HepG2 (cell line): Measurements from ENCODE around the gene PLRG1. TPM values are rescaled to one million over a fixed set of nuclear protein-coding genes. Genes with fewer than 3 reads are reported as not detected.

ENCODE experiments used
- ARNTL ChIP-seq: sonication (generic); formaldehyde crosslinking; IDR thresholded peaks from 2 replicates; pipeline ENCODE4 v1.4.0; 2020; ENCODE audit warnings: mild to moderate bottlenecking, missing genetic modification reagents
- CHCHD3 ChIP-seq: sonication (generic); formaldehyde crosslinking; IDR thresholded peaks from 2 replicates; pipeline ENCODE4 v1.8.0; 2022; ENCODE audit warnings: mild to moderate bottlenecking, missing genetic modification reagents, moderate library complexity
- CSRNP2 ChIP-seq: sonication (generic); formaldehyde crosslinking; conservative IDR thresholded peaks from 2 replicates; pipeline ENCODE4 v1.8.0; 2022; ENCODE audit warnings: low read depth, missing genetic modification reagents
- GLMP ChIP-seq: sonication (generic); formaldehyde crosslinking; IDR thresholded peaks from 2 replicates; pipeline ENCODE4 v1.9.0; 2021; ENCODE audit warnings: missing genetic modification reagents, mild to moderate bottlenecking, borderline replicate concordance
- HBP1 ChIP-seq: IDR thresholded peaks from 2 replicates; pipeline ENCODE4 v1.6.1; 2016; ENCODE audit warnings: low read depth, control low read depth
- HNF1B ChIP-seq: sonication (generic); formaldehyde crosslinking; IDR thresholded peaks from 2 replicates; pipeline ENCODE4 v1.5.1; 2020; ENCODE audit warnings: mild to moderate bottlenecking, moderate library complexity, missing genetic modification reagents
- IRX3 ChIP-seq: sonication (generic); formaldehyde crosslinking; IDR thresholded peaks from 2 replicates; pipeline ENCODE4 v1.8.1; 2023; ENCODE audit warnings: mild to moderate bottlenecking, low read depth, missing genetic modification reagents, borderline replicate concordance
- THAP8 ChIP-seq: sonication (generic); formaldehyde crosslinking; IDR thresholded peaks from 2 replicates; pipeline ENCODE4 v1.5.1; 2020; ENCODE audit warnings: missing genetic modification reagents, mild to moderate bottlenecking, borderline replicate concordance
- U2AF1 ChIP-seq: fragments of 200-400 bp; formaldehyde crosslinking; optimal IDR thresholded peaks from 2 replicates; pipeline ENCODE3; 2017; ENCODE audit warnings: mild to moderate bottlenecking, low read depth, low read length
- ZBTB37 ChIP-seq: sonication (generic); formaldehyde crosslinking; IDR thresholded peaks from 2 replicates; pipeline ENCODE4 v1.4.0; 2020; ENCODE audit warnings: mild to moderate bottlenecking, missing genetic modification reagents
- ZNF10 ChIP-seq: sonication (generic); formaldehyde crosslinking; IDR thresholded peaks from 2 replicates; pipeline ENCODE4 v1.4.0; 2020; ENCODE audit warnings: mild to moderate bottlenecking, low read depth, missing genetic modification reagents, borderline replicate concordance
- ZNF512B ChIP-seq: sonication (generic); formaldehyde crosslinking; IDR thresholded peaks from 2 replicates; pipeline ENCODE4 v1.5.1; 2020; ENCODE audit warnings: missing genetic modification reagents, mild to moderate bottlenecking, borderline replicate concordance
- ZNF562 ChIP-seq: sonication (generic); formaldehyde crosslinking; IDR thresholded peaks from 2 replicates; pipeline ENCODE4 v1.8.0; 2022; ENCODE audit warnings: missing genetic modification reagents, borderline replicate concordance
- ZNF576 ChIP-seq: sonication (generic); formaldehyde crosslinking; IDR thresholded peaks from 2 replicates; pipeline ENCODE4 v1.4.0; 2020; ENCODE audit warnings: mild to moderate bottlenecking, missing genetic modification reagents
- ZNF720 ChIP-seq: sonication (generic); formaldehyde crosslinking; IDR thresholded peaks from 2 replicates; pipeline ENCODE4 v1.4.0; 2020; ENCODE audit warnings: missing genetic modification reagents
- ZNF781 ChIP-seq: sonication (generic); formaldehyde crosslinking; IDR thresholded peaks from 2 replicates; pipeline ENCODE4 v1.5.1; 2020; ENCODE audit warnings: borderline replicate concordance, mild to moderate bottlenecking, missing genetic modification reagents; ENCODE audit errors: not compliant biosample characterization
- polyA plus RNA-seq, 8 experiments: library from polyadenylated mRNA; depleted of rRNA in 3 of 8; stranded (reverse) in 7 of 8; unstranded in 1 of 8; fragments of >200 nt; fragmentation: Illumina TruSeq in 4 of 8; extraction: Trizol in 4 of 8; gene quantifications; 2 replicates each; pipeline versions ENCODE4 v1.2.1 to v1.2.3, GENCODE V29; 2011 to 2016; ENCODE audit warnings: low read depth in 4 of 8, missing spikeins in 1 of 8, mixed read lengths in 1 of 8; ENCODE audit not compliant: insufficient read depth in 1 of 8
- total RNA-seq, 5 experiments: library from RNA; depleted of rRNA; stranded (reverse); fragments of >200 nt; fragmentation: Illumina TruSeq; extraction: Trizol; gene quantifications; 2 replicates each; pipeline ENCODE4 v1.2.3, GENCODE V29; 2016; ENCODE audit warnings: low read depth in 1 of 5

PLRG1 gene
- total and polyA plus RNA-seq, 2 of the 13 experiments (the other 11 are each of a cell fraction or from before 2014, with no cell fraction given), result 77.3 to 110 TPM

GRCh38 chr4:154590329-154591006, 40.3 kb upstream of the PLRG1 start, which contains the start of gene FGA (continued):
- TF ChIP-seq ZNF781, result peak; percentile 89
- TF ChIP-seq HNF1B (CRISPR knock-in tag), result peak; percentile 100
- no peak for TF ChIP-seq GLMP (CRISPR knock-in tag)
- no peak for TF ChIP-seq IRX3 (CRISPR knock-in tag)
- 0 out of 2 replicates have a peak, but pooled peaks have one; percentile 37 for TF ChIP-seq HBP1 (CRISPR knock-in tag)
- peak; percentile 38; the same call in 1 of the 2 replicates for TF ChIP-seq ZBTB37 (CRISPR knock-in tag)
- TF ChIP-seq U2AF1, result no peak
- TF ChIP-seq ZNF576, result peak; percentile 63; the same call in 1 of the 2 replicates
- TF ChIP-seq ARNTL, result no peak; the same call in 1 of the 2 replicates
- TF ChIP-seq CSRNP2 (CRISPR knock-in tag), result no peak
- TF ChIP-seq ZNF512B (CRISPR knock-in tag), result peak; percentile 90
- TF ChIP-seq ZNF10, result no peak
- TF ChIP-seq ZNF562 (CRISPR knock-in tag), result no peak
- no peak for TF ChIP-seq CHCHD3 (CRISPR knock-in tag)
- no peak for TF ChIP-seq THAP8 (CRISPR knock-in tag)
- no peak for TF ChIP-seq ZNF720
